ENCODE measurements around the gene SLC7A5.

Gene SLC7A5

GRCh38 chr16:87845213-87845612, 24.1 kb downstream of the SLC7A5 start:
- DNase-seq = no peak

- no peak for DNase-seq
Measured at GRCh38 chr16:87844809-87845208, 24.5 kb downstream of the SLC7A5 start.

GRCh38 chr16:87844120-87844733, 25.1 kb downstream of the SLC7A5 start:
- no peak for DNase-seq

GRCh38 chr16:87843678-87844105, 25.6 kb downstream of the SLC7A5 start:
- no peak for DNase-seq

GRCh38 chr16:87842209-87842869, 27.0 kb downstream of the SLC7A5 start:
- DNase-seq = no peak

GRCh38 chr16:87841340-87842208, 27.7 kb downstream of the SLC7A5 start:
- DNase-seq = no peak

GRCh38 chr16:87840271-87840978, 28.9 kb downstream of the SLC7A5 start:
- DNase-seq = no peak

- DNase-seq = no peak
Measured at GRCh38 chr16:87839542-87840270, 29.6 kb downstream of the SLC7A5 start.

GRCh38 chr16:87838643-87839541, 30.4 kb downstream of the SLC7A5 start:
- no peak for DNase-seq

GRCh38 chr16:87837627-87838289, 31.5 kb downstream of the SLC7A5 start:
- DNase-seq = no peak

GRCh38 chr16:87836844-87837581, 32.3 kb downstream of the SLC7A5 start:
- DNase-seq = no peak

- no peak for DNase-seq
Measured at GRCh38 chr16:87836346-87836843, 32.9 kb downstream of the SLC7A5 start.

GRCh38 chr16:87835882-87836331, 33.4 kb downstream of the SLC7A5 start:
- DNase-seq = no peak

GRCh38 chr16:87834668-87835473, 34.4 kb downstream of the SLC7A5 start:
- no peak for DNase-seq

GRCh38 chr16:87834005-87834667, 35.2 kb downstream of the SLC7A5 start:
- DNase-seq = no peak

GRCh38 chr16:87833548-87833947, 35.8 kb downstream of the SLC7A5 start:
- DNase-seq = no peak

GRCh38 chr16:87832741-87833502, 36.4 kb downstream of the SLC7A5 start:
- DNase-seq = no peak

Measured in SIG-M5 (cell line).